Posterior cingulate gyrus (tissue), 11 donors: ENCODE data around the gene KCNIP3.

Experiments
- DNase-seq, 10 donors: peaks; one replicate each; pipeline versions ENCODE4 v3.0.0 to v3.0.0-alpha.2; 2020 to 2021; ENCODE audit warnings: mixed read lengths in 3 of 10
- intact Hi-C: fragments of 100-400 bp; cut with DNase I; formaldehyde crosslinking; loops from one replicate; pipeline ENCODE4 v1.15.1; 2023

KCNIP3 gene

GRCh38 chr2:95292623-95293260 is 4.4 kb upstream of the KCNIP3 start:
- no peak for DNase-seq
- intact Hi-C loops, result no loop called here

- intact Hi-C loops, result no loop called here
- no peak for DNase-seq
These were observed 2.4 kb upstream of the KCNIP3 start for GRCh38 chr2:95294579-95295250.

- intact Hi-C loops, result no loop called here
- DNase-seq, result no peak
These were observed 1.8 kb upstream of the KCNIP3 start for GRCh38 chr2:95295376-95295775.

- intact Hi-C loops, result no loop called here
- DNase-seq, result peak in 7 of 10 donors; percentile 58 to 93 (median 68)
These were observed 1.1 kb upstream of the KCNIP3 start for GRCh38 chr2:95296011-95296410.

- intact Hi-C loops, result no loop called here
- DNase-seq, result no peak
These were observed 670 bp downstream of the KCNIP3 start for GRCh38 chr2:95297639-95298395.

- DNase-seq, result no peak
- intact Hi-C loops, result no loop called here
These were observed 1.5 kb downstream of the KCNIP3 start for GRCh38 chr2:95298486-95299111.

- intact Hi-C loops, result no loop called here
- no peak for DNase-seq
These were observed 2.8 kb downstream of the KCNIP3 start for GRCh38 chr2:95299961-95300360.

GRCh38 chr2:95300450-95300849 is 3.3 kb downstream of the KCNIP3 start:
- intact Hi-C loops, result no loop called here
- DNase-seq, result no peak

- intact Hi-C loops, result no loop called here
- DNase-seq, result no peak
These were observed 4.0 kb downstream of the KCNIP3 start for GRCh38 chr2:95301186-95301585.

GRCh38 chr2:95301876-95302641 is 4.9 kb downstream of the KCNIP3 start:
- DNase-seq, result peak in 8 of 10 donors; percentile 59 to 95 (median 77)

GRCh38 chr2:95303191-95303919 is 6.2 kb downstream of the KCNIP3 start:
- peak in 7 of 10 donors; percentile 65 to 96 (median 74) for DNase-seq
- intact Hi-C loops, result no loop called here

More at GRCh38 chr2:95301876-95302641, 4.9 kb downstream of the KCNIP3 start:
- intact Hi-C loops, result no loop called here

GRCh38 chr2:95305380-95306061 is 8.4 kb downstream of the KCNIP3 start:
- intact Hi-C loops, result no loop called here
- no peak for DNase-seq

- intact Hi-C loops, result no loop called here
- DNase-seq, result no peak
These were observed 9.3 kb downstream of the KCNIP3 start for GRCh38 chr2:95306336-95306895.

GRCh38 chr2:95307036-95307435 is 9.9 kb downstream of the KCNIP3 start:
- intact Hi-C loops, result no loop called here
- DNase-seq, result no peak

GRCh38 chr2:95307878-95308277 is 10.7 kb downstream of the KCNIP3 start:
- intact Hi-C loops, result no loop called here
- no peak for DNase-seq

GRCh38 chr2:95308426-95308990 is 11.4 kb downstream of the KCNIP3 start:
- DNase-seq, result no peak
- intact Hi-C loops, result no loop called here

- DNase-seq, result no peak
- intact Hi-C loops, result no loop called here
These were observed 12.5 kb downstream of the KCNIP3 start for GRCh38 chr2:95309599-95309998.

- intact Hi-C loops, result no loop called here
- no peak for DNase-seq
These were observed 13.1 kb downstream of the KCNIP3 start for GRCh38 chr2:95310216-95310615.
